BLaER1 (cell line): ENCODE measurements around the gene YBX2.

Source experiments
- H3K27ac ChIP-seq: shearing (Covaris generic); formaldehyde crosslinking; 2 replicates; pipeline ENCODE4 v1.8.1; 2022
- H3K27me3 ChIP-seq: shearing (Covaris generic); formaldehyde crosslinking; 2 replicates; pipeline ENCODE4 v1.8.1; 2022
- H3K36me3 ChIP-seq: shearing (Covaris generic); formaldehyde crosslinking; 2 replicates; pipeline ENCODE4 v1.8.1; 2022
- H3K4me1 ChIP-seq: shearing (Covaris generic); formaldehyde crosslinking; 2 replicates; pipeline ENCODE4 v1.8.1; 2022
- H3K4me2 ChIP-seq: shearing (Covaris generic); formaldehyde crosslinking; 2 replicates; pipeline ENCODE4 v1.8.1; 2022
- H3K4me3 ChIP-seq: shearing (Covaris generic); formaldehyde crosslinking; 2 replicates; pipeline ENCODE4 v1.8.1; 2022
- H3K9ac ChIP-seq: shearing (Covaris generic); formaldehyde crosslinking; 2 replicates; pipeline ENCODE4 v1.8.1; 2022
- H3K9me3 ChIP-seq: shearing (Covaris generic); formaldehyde crosslinking; 2 replicates; pipeline ENCODE4 v1.8.1; 2022
- H4K20me1 ChIP-seq: shearing (Covaris generic); formaldehyde crosslinking; 2 replicates; pipeline ENCODE4 v1.8.1; 2022
- Cebpa-rat ChIP-seq: shearing (Covaris generic); IDR thresholded peaks from 2 replicates; pipeline ENCODE4 v1.8.1; 2022

YBX2 gene

GRCh38 chr17:7290166-7290565 is 4.3 kb downstream of the YBX2 start:
- Histone ChIP-seq H3K9me3 (no peaks in the 10 kb centered on the region), H3K36me3 (no peaks in the 10 kb centered on the region), H3K27me3 (peaks cover 46% of the 10 kb centered on the region), H4K20me1 (no peaks in the 10 kb centered on the region), H3K27ac (no peak overlapping the region), H3K4me1 (peaks cover 37% of the 10 kb centered on the region), H3K4me3 (no peak overlapping the region), H3K4me2 (no peak overlapping the region), H3K9ac (no peak overlapping the region)
- no peak for TF ChIP-seq Cebpa-rat

DNA sequence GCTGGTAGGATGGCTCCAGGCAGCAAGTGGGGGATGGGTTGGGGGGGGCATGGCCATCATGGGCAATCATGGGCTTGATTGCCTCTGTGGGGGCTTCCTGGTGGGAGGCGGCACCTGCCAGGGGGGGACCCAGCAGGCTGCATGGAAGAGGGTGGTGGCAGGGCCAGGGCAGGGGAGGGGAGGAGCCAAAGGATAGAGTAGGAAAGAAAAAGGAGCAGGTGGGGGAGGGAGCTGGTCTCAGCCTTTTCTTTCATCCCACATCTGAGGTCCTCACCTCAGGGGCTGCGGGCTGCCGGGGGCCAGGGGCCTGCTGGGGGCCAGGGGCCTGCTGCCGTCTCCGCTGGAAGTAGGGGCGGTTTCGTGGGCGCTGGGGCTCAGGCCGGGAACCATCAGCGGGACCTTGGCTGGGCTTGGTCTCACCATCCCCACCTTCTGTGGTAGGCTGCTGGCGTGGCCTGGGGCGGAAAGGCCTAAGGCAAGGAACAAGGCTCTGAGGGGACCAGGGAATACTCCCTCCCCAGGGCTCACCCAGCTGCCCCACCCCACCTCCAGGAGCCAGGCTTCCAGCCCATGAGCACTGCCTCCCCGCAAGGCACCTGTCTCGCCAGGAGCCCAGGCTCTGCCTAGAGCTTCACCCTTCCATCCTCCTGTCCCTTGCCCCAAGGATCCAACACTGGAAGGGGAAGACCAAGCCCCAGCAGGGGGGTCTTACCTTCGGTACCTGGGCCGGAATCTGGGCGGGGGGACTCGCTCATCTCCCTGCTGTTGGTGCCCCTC is 5.0 kb downstream of the YBX2 start:
- Histone ChIP-seq H3K27me3 (peaks cover 39% of the 10 kb centered on the region), H3K9ac (no peak overlapping the region), H3K27ac (no peak overlapping the region), H3K9me3 (no peaks in the 10 kb centered on the region), H3K4me2 (no peak overlapping the region), H3K4me1 (peaks cover 30% of the 10 kb centered on the region), H3K36me3 (no peaks in the 10 kb centered on the region), H3K4me3 (no peak overlapping the region), H4K20me1 (no peaks in the 10 kb centered on the region)
- TF ChIP-seq Cebpa-rat, result no peak

DNA sequence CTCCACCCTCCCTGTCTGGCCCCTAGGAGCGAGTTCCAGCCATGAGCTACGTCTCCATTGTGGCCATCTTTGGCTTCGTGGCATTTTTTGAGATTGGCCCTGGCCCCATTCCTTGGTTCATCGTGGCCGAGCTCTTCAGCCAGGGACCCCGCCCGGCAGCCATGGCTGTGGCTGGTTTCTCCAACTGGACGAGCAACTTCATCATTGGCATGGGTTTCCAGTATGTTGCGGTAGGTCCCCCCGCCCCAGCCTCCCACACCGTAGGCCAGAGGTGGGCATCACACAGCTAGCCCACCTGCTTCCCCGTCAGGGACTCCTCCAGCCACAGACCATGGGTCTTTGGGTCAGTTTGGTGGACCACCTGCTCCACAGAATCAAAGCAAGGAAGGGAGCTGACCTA is 8.8 kb downstream of the YBX2 start:
- H3K4me2 ChIP-seq, result no peak overlapping the region
- H3K4me3 ChIP-seq, result no peak overlapping the region
- peaks cover 6% of the 10 kb centered on the region; the same call in 1 of the 2 replicates for H4K20me1 ChIP-seq
- H3K36me3 ChIP-seq, result no peaks in the 10 kb centered on the region
- TF ChIP-seq Cebpa-rat, result no peak
- H3K9me3 ChIP-seq, result no peaks in the 10 kb centered on the region
- H3K27me3 ChIP-seq, result peaks cover 16% of the 10 kb centered on the region
- no peak overlapping the region for H3K27ac ChIP-seq
- H3K9ac ChIP-seq, result no peak overlapping the region
- peaks cover 34% of the 10 kb centered on the region for H3K4me1 ChIP-seq

- H3K36me3 ChIP-seq, result no peaks in the 10 kb centered on the region
- peaks cover 34% of the 10 kb centered on the region for H3K4me1 ChIP-seq
- peaks cover 10% of the 10 kb centered on the region for H3K27me3 ChIP-seq
Observed at GRCh38 chr17:7284911-7285310, 9.5 kb downstream of the YBX2 start.

DNA sequence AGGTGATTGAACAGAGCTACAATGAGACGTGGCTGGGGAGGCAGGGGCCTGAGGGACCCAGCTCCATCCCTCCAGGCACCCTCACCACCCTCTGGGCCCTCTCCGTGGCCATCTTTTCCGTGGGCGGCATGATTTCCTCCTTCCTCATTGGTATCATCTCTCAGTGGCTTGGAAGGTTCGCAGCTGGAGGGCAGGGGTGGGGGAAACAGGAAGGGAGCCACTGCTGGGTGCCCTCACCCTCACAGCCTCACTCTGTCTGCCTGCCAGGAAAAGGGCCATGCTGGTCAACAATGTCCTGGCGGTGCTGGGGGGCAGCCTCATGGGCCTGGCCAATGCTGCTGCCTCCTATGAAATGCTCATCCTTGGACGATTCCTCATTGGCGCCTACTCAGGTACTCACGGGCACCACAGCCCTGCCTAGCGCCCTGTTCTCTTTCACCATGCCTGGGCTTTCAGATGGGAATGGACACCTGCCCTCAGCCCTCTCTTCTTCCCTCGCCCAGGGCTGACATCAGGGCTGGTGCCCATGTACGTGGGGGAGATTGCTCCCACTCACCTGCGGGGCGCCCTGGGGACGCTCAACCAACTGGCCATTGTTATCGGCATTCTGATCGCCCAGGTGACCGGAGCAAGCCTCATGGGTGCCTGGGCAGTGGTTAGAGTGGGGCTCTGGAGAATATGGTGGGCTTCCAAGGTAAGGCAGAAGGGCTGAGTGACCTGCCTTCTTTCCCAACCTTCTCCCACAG is 10.8 kb downstream of the YBX2 start:
- Histone ChIP-seq H3K9me3 (no peaks in the 10 kb centered on the region), H3K36me3 (no peaks in the 10 kb centered on the region), H3K27ac (no peak overlapping the region), H3K4me3 (no peak overlapping the region), H3K4me1 (peaks cover 34% of the 10 kb centered on the region), H3K4me2 (peak overlapping the region; percentile 100), H3K9ac (no peak overlapping the region), H4K20me1 (peaks cover 6% of the 10 kb centered on the region; the same call in 1 of the 2 replicates), H3K27me3 (peaks cover 10% of the 10 kb centered on the region)
- TF ChIP-seq Cebpa-rat, result no peak

More at GRCh38 chr17:7284911-7285310, 9.5 kb downstream of the YBX2 start:
- no peak for TF ChIP-seq Cebpa-rat
- H4K20me1 ChIP-seq, result peaks cover 6% of the 10 kb centered on the region; the same call in 1 of the 2 replicates
- no peaks in the 10 kb centered on the region for H3K9me3 ChIP-seq
- H3K4me2 ChIP-seq, result no peak overlapping the region
- H3K27ac ChIP-seq, result no peak overlapping the region
- H3K4me3 ChIP-seq, result no peak overlapping the region
- no peak overlapping the region for H3K9ac ChIP-seq

DNA sequence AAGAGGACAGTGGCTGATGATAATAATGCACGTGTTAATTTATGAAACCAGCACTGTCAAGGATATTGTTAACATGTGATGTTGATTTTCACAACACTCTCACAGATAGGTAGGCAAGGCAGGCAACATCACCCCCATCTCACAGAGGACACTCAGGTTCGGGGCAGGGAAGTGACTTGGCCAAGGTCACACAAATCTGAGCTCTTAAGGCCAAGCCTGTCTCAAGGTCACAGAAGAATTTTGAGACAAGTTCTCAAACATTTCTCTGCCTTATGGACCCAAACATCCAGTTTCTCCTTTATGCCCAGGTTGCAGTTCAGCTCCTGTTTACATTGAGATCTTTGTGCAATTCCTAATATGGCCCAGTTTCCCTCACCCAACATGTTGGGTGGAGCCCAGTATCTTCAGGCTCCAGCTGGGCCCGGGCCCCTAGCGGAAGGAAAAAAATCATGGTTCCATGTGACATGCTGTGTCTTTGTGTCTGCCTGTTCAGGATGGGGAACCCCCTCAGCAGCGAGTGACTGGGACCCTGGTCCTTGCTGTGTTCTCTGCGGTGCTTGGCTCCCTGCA is 11.6 kb downstream of the YBX2 start:
- TF ChIP-seq Cebpa-rat, result no peak
- peaks cover 6% of the 10 kb centered on the region; the same call in 1 of the 2 replicates for H4K20me1 ChIP-seq
- peak overlapping the region; percentile 100 for H3K4me2 ChIP-seq
- no peak overlapping the region for H3K27ac ChIP-seq
- peak overlapping the region; percentile 76; the same call in 1 of the 2 replicates for H3K9ac ChIP-seq
- H3K36me3 ChIP-seq, result no peaks in the 10 kb centered on the region
- no peaks in the 10 kb centered on the region for H3K9me3 ChIP-seq
- peak overlapping the region; percentile 68 for H3K4me3 ChIP-seq
- H3K27me3 ChIP-seq, result peaks cover 10% of the 10 kb centered on the region
- peaks cover 34% of the 10 kb centered on the region for H3K4me1 ChIP-seq

GRCh38 chr17:7281953-7282751 is 12.3 kb downstream of the YBX2 start:
- Histone ChIP-seq H4K20me1 (peaks cover 6% of the 10 kb centered on the region; the same call in 1 of the 2 replicates), H3K27ac (peak overlapping the region; percentile 46; the same call in 1 of the 2 replicates), H3K9ac (peak overlapping the region; percentile 76), H3K27me3 (peaks cover 10% of the 10 kb centered on the region), H3K4me1 (peaks cover 34% of the 10 kb centered on the region), H3K4me3 (peak overlapping the region; percentile 68), H3K9me3 (no peaks in the 10 kb centered on the region), H3K4me2 (peak overlapping the region; percentile 100), H3K36me3 (no peaks in the 10 kb centered on the region)
- no peak for TF ChIP-seq Cebpa-rat

GRCh38 chr17:7281074-7281952 is 13.1 kb downstream of the YBX2 start, which contains the start of gene SLC2A4:
TSS of gene SLC2A4 (plus strand) at chr17:7281718. CDS start at chr17:7281935, 217 bp downstream.
- Histone ChIP-seq H3K9ac (peak within 1 kb of the TSS; percentile 76), H3K4me3 (peak within 1 kb of the TSS; percentile 68), H3K9me3 (no peaks in the 10 kb centered on the region), H3K27ac (peak within 1 kb of the TSS; percentile 68; the same call in 1 of the 2 replicates), H3K4me2 (peak within 1 kb of the TSS; percentile 100), H3K4me1 (peaks cover 26% of the 10 kb centered on the region), H3K36me3 (no peaks in the 10 kb centered on the region), H4K20me1 (peaks cover 6% of the 10 kb centered on the region; the same call in 1 of the 2 replicates), H3K27me3 (peaks cover 10% of the 10 kb centered on the region)
- TF ChIP-seq Cebpa-rat, result no peak
